SK-N-SH treated with all-trans-retinoic acid at 6 μM for 48 hours (cell line): ENCODE data around the gene IPP.
"Not testable (repeated sequence)": the region's sequence is repeated elsewhere in the genome, so short reads cannot be mapped to it uniquely, and the experiment has no call there.

ENCODE experiments used
- ISL1 ChIP-seq: fragments of 250-450 bp; sonication (Bioruptor Pico); IDR thresholded peaks from 2 replicates; pipeline ENCODE4 v2.1.2; 2022; ENCODE audit warnings: mild to moderate bottlenecking, moderate library complexity
- PATZ1 ChIP-seq: fragments of 250-450 bp; sonication (Bioruptor Pico); IDR thresholded peaks from 2 replicates; pipeline ENCODE4 v1.8.0; 2020; ENCODE audit warnings: mild to moderate bottlenecking, moderate library complexity, borderline replicate concordance
- RARB ChIP-seq: fragments of 250-450 bp; sonication (Bioruptor Pico); IDR thresholded peaks from 2 replicates; pipeline ENCODE4 v1.8.0; 2021; ENCODE audit warnings: mild to moderate bottlenecking, moderate library complexity
- TOX ChIP-seq: fragments of 250-450 bp; sonication (Bioruptor Pico); IDR thresholded peaks from 2 replicates; pipeline ENCODE4 v1.8.0; 2021; ENCODE audit warnings: mild to moderate bottlenecking, moderate library complexity, borderline replicate concordance
- ZC3H10 ChIP-seq: fragments of 250-450 bp; sonication (Bioruptor Pico); IDR thresholded peaks from 2 replicates; pipeline ENCODE4 v1.5.1; 2021; ENCODE audit warnings: mild to moderate bottlenecking, moderate library complexity
- ZFP3 ChIP-seq: fragments of 250-450 bp; sonication (Bioruptor Pico); IDR thresholded peaks from 2 replicates; pipeline ENCODE4 v1.5.0; 2020; ENCODE audit warnings: mild to moderate bottlenecking, moderate library complexity
- ZFP30 ChIP-seq: fragments of 450-650 bp; formaldehyde crosslinking; IDR thresholded peaks from 2 replicates; pipeline ENCODE4 v1.5.0; 2022; ENCODE audit warnings: mild to moderate bottlenecking, moderate library complexity
- ZNF565 ChIP-seq: fragments of 450-650 bp; formaldehyde crosslinking; conservative IDR thresholded peaks from 2 replicates; pipeline ENCODE4 v1.5.0; 2020; ENCODE audit warnings: low read depth, mild to moderate bottlenecking, moderate library complexity
- ZNF70 ChIP-seq: fragments of 450-650 bp; formaldehyde crosslinking; IDR thresholded peaks from 2 replicates; pipeline ENCODE4 v1.5.0; 2020; ENCODE audit warnings: mild to moderate bottlenecking, moderate library complexity
- ZNF8 ChIP-seq: fragments of 450-650 bp; formaldehyde crosslinking; IDR thresholded peaks from 2 replicates; pipeline ENCODE4 v1.5.0; 2020; ENCODE audit warnings: mild to moderate bottlenecking, moderate library complexity
- TF ChIP-seq, protein P1 (sequence below): fragments of 250-450 bp; sonication (Bioruptor Pico); IDR thresholded peaks from 2 replicates; pipeline ENCODE4 v1.5.1; 2021; ENCODE audit warnings: mild to moderate bottlenecking, moderate library complexity
- TF ChIP-seq, protein P2 (sequence below): fragments of 250-450 bp; sonication (Bioruptor Pico); IDR thresholded peaks from 2 replicates; pipeline ENCODE4 v1.5.1; 2020; ENCODE audit warnings: low read depth, mild to moderate bottlenecking, moderate library complexity
- TF ChIP-seq, protein P3 (sequence below): fragments of 250-450 bp; sonication (Bioruptor Pico); IDR thresholded peaks from 2 replicates; pipeline ENCODE4 v1.8.0; 2021; ENCODE audit warnings: low read depth, mild to moderate bottlenecking, moderate library complexity, borderline replicate concordance

DNA sequence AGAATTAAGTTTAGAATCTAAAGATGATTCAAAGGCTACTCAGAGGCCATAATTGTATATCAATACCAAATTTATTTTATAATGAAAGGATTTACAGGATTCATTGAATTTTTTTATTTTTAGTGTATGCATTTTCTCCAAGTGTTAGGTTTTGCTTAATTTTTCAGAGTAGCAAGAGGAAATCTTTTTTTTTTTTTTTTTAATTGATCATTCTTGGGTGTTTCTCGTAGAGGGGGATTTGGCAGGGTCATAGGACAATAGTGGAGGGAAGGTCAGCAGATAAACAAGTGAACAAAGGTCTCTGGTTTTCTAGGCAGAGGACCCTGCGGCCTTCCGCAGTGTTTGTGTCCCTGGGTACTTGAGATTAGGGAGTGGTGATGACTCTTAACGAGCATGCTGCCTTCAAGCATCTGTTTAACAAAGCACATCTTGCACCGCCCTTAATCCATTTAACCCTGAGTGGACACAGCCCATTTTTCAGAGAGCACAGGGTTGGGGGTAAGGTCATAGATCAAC is 10.8 kb downstream of the IPP start:
- TF ChIP-seq, protein P1, sequence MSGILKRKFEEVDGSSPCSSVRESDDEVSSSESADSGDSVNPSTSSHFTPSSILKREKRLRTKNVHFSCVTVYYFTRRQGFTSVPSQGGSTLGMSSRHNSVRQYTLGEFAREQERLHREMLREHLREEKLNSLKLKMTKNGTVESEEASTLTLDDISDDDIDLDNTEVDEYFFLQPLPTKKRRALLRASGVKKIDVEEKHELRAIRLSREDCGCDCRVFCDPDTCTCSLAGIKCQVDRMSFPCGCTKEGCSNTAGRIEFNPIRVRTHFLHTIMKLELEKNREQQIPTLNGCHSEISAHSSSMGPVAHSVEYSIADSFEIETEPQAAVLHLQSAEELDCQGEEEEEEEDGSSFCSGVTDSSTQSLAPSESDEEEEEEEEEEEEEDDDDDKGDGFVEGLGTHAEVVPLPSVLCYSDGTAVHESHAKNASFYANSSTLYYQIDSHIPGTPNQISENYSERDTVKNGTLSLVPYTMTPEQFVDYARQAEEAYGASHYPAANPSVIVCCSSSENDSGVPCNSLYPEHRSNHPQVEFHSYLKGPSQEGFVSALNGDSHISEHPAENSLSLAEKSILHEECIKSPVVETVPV (CRISPR knock-in tag): not testable (repeated sequence)
- TF ChIP-seq ZC3H10 (CRISPR knock-in tag); PATZ1; ISL1 (CRISPR knock-in tag); ZNF8 (CRISPR knock-in tag); RARB (CRISPR knock-in tag); ZFP3 (CRISPR knock-in tag); TOX (CRISPR knock-in tag); ZNF70 (CRISPR knock-in tag); ZFP30 (CRISPR knock-in tag); ZNF565 (CRISPR knock-in tag): not testable (repeated sequence)
- TF ChIP-seq, protein P2, sequence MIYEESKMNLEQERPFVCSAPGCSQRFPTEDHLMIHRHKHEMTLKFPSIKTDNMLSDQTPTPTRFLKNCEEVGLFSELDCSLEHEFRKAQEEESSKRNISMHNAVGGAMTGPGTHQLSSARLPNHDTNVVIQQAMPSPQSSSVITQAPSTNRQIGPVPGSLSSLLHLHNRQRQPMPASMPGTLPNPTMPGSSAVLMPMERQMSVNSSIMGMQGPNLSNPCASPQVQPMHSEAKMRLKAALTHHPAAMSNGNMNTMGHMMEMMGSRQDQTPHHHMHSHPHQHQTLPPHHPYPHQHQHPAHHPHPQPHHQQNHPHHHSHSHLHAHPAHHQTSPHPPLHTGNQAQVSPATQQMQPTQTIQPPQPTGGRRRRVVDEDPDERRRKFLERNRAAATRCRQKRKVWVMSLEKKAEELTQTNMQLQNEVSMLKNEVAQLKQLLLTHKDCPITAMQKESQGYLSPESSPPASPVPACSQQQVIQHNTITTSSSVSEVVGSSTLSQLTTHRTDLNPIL (CRISPR knock-in tag): not testable (repeated sequence)
- TF ChIP-seq, protein P3, sequence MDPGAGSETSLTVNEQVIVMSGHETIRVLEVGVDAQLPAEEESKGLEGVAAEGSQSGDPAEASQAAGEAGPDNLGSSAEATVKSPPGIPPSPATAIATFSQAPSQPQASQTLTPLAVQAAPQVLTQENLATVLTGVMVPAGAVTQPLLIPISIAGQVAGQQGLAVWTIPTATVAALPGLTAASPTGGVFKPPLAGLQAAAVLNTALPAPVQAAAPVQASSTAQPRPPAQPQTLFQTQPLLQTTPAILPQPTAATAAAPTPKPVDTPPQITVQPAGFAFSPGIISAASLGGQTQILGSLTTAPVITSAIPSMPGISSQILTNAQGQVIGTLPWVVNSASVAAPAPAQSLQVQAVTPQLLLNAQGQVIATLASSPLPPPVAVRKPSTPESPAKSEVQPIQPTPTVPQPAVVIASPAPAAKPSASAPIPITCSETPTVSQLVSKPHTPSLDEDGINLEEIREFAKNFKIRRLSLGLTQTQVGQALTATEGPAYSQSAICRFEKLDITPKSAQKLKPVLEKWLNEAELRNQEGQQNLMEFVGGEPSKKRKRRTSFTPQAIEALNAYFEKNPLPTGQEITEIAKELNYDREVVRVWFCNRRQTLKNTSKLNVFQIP (CRISPR knock-in tag): not testable (repeated sequence)
